Sigmoid colon (tissue), 4 donors: ENCODE results near the gene SMC1A.

Experiments
- CTCF ChIP-seq, 4 experiments: fragments of 450-650 bp in 3 of 4; fragments of 200-600 bp in 1 of 4; IDR thresholded peaks; one replicate each; pipeline ENCODE4 v1.5.1; 2016 to 2019; ENCODE audit warnings: antibody characterized with exemption in 4 of 4, mild to moderate bottlenecking in 3 of 4, moderate library complexity in 2 of 4
- EP300 ChIP-seq, 4 donors: sonication (generic); formaldehyde crosslinking; IDR thresholded peaks; one replicate each; pipeline ENCODE4 v1.6.1; 2017; ENCODE audit warnings: antibody characterized with exemption in 4 of 4
- POLR2A ChIP-seq, 2 donors: fragments of 450-650 bp; IDR thresholded peaks; one replicate each; pipeline ENCODE4 v1.6.1; 2016; ENCODE audit warnings: antibody characterized with exemption in 2 of 2, mild to moderate bottlenecking in 2 of 2, moderate library complexity in 2 of 2
- POLR2AphosphoS5 ChIP-seq, 4 donors: sonication (generic); formaldehyde crosslinking; IDR thresholded peaks; one replicate each; pipeline ENCODE4 v1.6.1; 2017; ENCODE audit warnings: antibody characterized with exemption in 4 of 4

GRCh38 chrX:53340852-53341645 lies 81.4 kb downstream of the SMC1A start:
- TF ChIP-seq EP300 (IDR thresholded peaks at IDR 0.05) (no peak), CTCF (IDR thresholded peaks at IDR 0.05) (no peak), POLR2A (IDR thresholded peaks at IDR 0.05) (no peak), POLR2AphosphoS5 (IDR thresholded peaks at IDR 0.05) (no peak)
